Right ventricle myocardium superior (tissue), 1 donor: ENCODE results near the gene BTBD18. TPM values are rescaled to one million over a fixed set of nuclear protein-coding genes. Genes with fewer than 3 reads are reported as not detected.

ENCODE experiments used
- ATAC-seq: fragments of 200-7000 bp; cut with Tn5 transposase; one replicate; pipeline ENCODE4 v1.9.1; 2020; ENCODE audit warnings: mild to moderate bottlenecking; ENCODE audit not compliant: poor library complexity
- DNase-seq: peaks from one replicate; pipeline ENCODE4 v3.0.0-alpha.2; 2020
- intact Hi-C: fragments of 100-400 bp; cut with DNase I; formaldehyde crosslinking; loops from one replicate; pipeline ENCODE4 v1.11.2; 2022
- total RNA-seq: library from RNA; stranded (reverse); fragmentation: NEBNext Ultra II Directional; extraction: Animal tissue kit (Norgen Biotek cat#: 25700); gene quantifications from one replicate; pipeline ENCODE4 v1.2.1, GENCODE V29; 2021
- donor health status: DM: no; HTN: yes; CAD: no; lungs with severe emphysema.

Gene BTBD18
- total RNA-seq, 1 donor from 2014 or later: not detected

DNA sequence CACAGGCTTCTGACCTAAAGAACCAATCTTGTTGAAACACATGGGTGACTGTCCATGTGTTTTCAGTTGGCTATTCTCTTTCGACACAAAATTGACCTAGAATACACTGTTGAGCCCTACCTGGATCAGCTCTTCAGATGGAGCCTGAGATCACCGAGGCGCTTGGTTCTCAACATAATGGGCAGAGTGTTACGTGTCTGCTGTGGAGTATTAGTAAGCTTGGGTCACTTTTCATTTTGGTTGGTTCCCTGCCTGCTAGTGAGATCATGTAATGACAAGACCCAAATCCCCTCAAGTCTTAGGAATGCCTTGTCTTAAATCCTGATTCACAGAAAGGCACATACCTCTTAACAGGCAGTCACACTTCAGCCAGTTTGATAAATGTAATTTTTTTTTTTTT is 48.3 kb downstream of the BTBD18 start:
- ATAC-seq (no peak), DNase-seq (no peak)
- intact Hi-C loops: no loop called here

DNA sequence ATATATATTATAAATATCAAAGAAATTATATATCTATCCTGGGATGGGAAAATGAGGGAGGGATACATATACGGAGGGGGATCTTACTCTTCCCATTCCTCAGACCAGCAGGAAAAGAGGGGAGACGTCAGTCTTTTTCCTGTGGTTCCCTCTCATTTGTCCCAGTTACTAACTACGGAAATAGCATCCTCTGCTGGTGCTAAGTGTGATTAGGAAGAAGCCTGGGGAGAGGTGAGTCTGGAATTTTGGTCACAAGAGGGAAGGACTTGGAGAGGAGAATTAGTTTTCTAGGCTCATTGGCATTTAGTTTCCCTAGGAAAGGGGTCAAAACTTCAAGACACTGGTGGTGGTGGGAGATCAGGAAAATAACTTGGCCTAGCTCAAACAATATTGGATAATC is 51.2 kb downstream of the BTBD18 start:
- ATAC-seq: no peak
- DNase-seq: no peak
- intact Hi-C loops: no loop called here

GRCh38 chr11:57699813-57700212 is 51.8 kb downstream of the BTBD18 start:
- intact Hi-C loops: no loop called here
- no peak for ATAC-seq
- DNase-seq: no peak

DNA sequence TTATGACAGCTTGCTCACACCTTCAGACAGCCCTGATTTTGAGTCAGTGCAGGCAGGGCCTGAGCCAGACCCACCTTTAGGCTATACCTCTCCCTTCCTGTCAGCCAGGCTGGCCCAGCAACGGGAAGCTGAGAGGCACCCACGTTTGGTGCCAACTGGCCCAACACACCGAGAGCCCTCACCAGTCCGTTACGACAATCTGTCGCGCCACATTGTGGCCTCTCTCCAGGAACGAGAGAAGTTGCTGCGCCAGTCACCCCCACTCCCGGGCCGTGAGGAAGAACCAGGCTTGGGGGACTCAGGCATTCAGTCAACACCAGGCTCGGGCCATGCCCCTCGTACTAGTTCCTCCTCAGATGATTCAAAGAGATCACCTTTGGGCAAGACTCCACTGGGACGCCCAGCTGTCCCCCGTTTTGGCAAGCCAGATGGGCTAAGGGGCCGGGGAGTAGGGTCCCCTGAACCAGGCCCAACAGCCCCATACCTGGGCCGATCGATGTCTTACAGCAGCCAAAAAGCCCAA is 52.7 kb downstream of the BTBD18 start:
- DNase-seq (no peak), ATAC-seq (no peak)
- intact Hi-C loops: no loop called here

Other genes starting within 250 kb of the BTBD18 start
- 5.4 TPM for gene SLC43A1, start 236.1 kb downstream of the BTBD18 start, total RNA-seq
- gene TIMM10, start 221.1 kb downstream of the BTBD18 start, total RNA-seq: 64.8 TPM
- not detected for gene SMTNL1, start 214.2 kb downstream of the BTBD18 start, total RNA-seq
- 15.1 TPM for gene UBE2L6, start 184.1 kb downstream of the BTBD18 start, total RNA-seq
- 118 TPM for gene SERPING1, start 154.1 kb downstream of the BTBD18 start, total RNA-seq
- gene YPEL4, start 101.9 kb downstream of the BTBD18 start, total RNA-seq: 0.54 TPM
- 6.3 TPM for gene CLP1, start 94.1 kb downstream of the BTBD18 start, total RNA-seq
- gene ZDHHC5, start 83.7 kb downstream of the BTBD18 start, total RNA-seq: 43.7 TPM
- gene MED19, start 39.6 kb downstream of the BTBD18 start, total RNA-seq: 7.7 TPM
- gene TMX2, start 39.2 kb downstream of the BTBD18 start, total RNA-seq: 56.6 TPM
- 88.4 TPM for gene SELENOH, start 10.3 kb downstream of the BTBD18 start, total RNA-seq
- gene CTNND1, start 10.0 kb upstream of the BTBD18 start, total RNA-seq: 66.5 TPM